Endothelial cell of hepatic sinusoid (primary cell): Measurements from ENCODE around the gene TMEM109.

Experiments used
- in situ Hi-C: cut with HindIII; loops from 2 replicates; pipeline ENCODE4 v1.10.0; 2017; ENCODE audit warnings: low sequenced_read_pairs

The TMEM109 gene

GRCh38 chr11:60913793-60914632 is at the start of gene TMEM109:
Gene TMEM109 (plus strand): TSS chr11:60914158. CDS start chr11:60919694, 5,536 bp downstream.
- in situ Hi-C loops: no loop called here

- in situ Hi-C loops: loop anchor here (5.0 kb wide), 1 partner anchor 37 kb away; no protein-coding TSS in a partner anchor
These were observed 49.0 kb upstream of the TMEM109 start for GRCh38 chr11:60864856-60865513.

GRCh38 chr11:60866911-60867870 is 46.8 kb upstream of the TMEM109 start, which contains the start of gene ZP1:
Gene ZP1 (plus strand): TSS chr11:60867542. CDS start chr11:60867562, 20 bp downstream.
- in situ Hi-C loops: loop anchor here (5.0 kb wide), 1 partner anchor 35 kb away; no protein-coding TSS in a partner anchor

GRCh38 chr11:60867871-60868681 is 45.9 kb upstream of the TMEM109 start:
- in situ Hi-C loops: loop anchor here (5.0 kb wide), 1 partner anchor 34 kb away; no protein-coding TSS in a partner anchor

GRCh38 chr11:60868682-60869450 is 45.1 kb upstream of the TMEM109 start:
- in situ Hi-C loops: loop anchor here (5.0 kb wide), 1 partner anchor 33 kb away; no protein-coding TSS in a partner anchor

- in situ Hi-C loops: loop anchor here (5.0 kb wide), 1 partner anchor 33 kb away; no protein-coding TSS in a partner anchor
These were observed 44.5 kb upstream of the TMEM109 start for GRCh38 chr11:60869451-60869825.

GRCh38 chr11:60870276-60870675 is 43.7 kb upstream of the TMEM109 start:
- in situ Hi-C loops: no loop called here

GRCh38 chr11:60870733-60871377 is 43.1 kb upstream of the TMEM109 start:
- in situ Hi-C loops: no loop called here

- in situ Hi-C loops: no loop called here
These were observed 42.4 kb upstream of the TMEM109 start for GRCh38 chr11:60871378-60872061.

- in situ Hi-C loops: no loop called here
These were observed 41.6 kb upstream of the TMEM109 start for GRCh38 chr11:60872124-60872960.

- in situ Hi-C loops: no loop called here
These were observed 40.9 kb upstream of the TMEM109 start for GRCh38 chr11:60872961-60873524.

GRCh38 chr11:60873533-60873932 is 40.4 kb upstream of the TMEM109 start:
- in situ Hi-C loops: no loop called here

- in situ Hi-C loops: no loop called here
These were observed 39.3 kb upstream of the TMEM109 start for GRCh38 chr11:60874421-60875365.

GRCh38 chr11:60875366-60876167 is 38.4 kb upstream of the TMEM109 start:
- in situ Hi-C loops: no loop called here

GRCh38 chr11:60876168-60876485 is 37.8 kb upstream of the TMEM109 start:
- in situ Hi-C loops: no loop called here
